GM21528 (cell line): ENCODE measurements around the gene KAZN.
"Not testable (repeated sequence)": the region's sequence is repeated elsewhere in the genome, so short reads cannot be mapped to it uniquely, and the experiment has no call there.

Experiments used
- ATAC-seq: cut with Tn5 transposase; IDR thresholded peaks from one replicate; pipeline ENCODE4 v1.9.1; 2021; ENCODE audit warnings: mild to moderate bottlenecking, moderate library complexity; ENCODE audit not compliant: unreplicated experiment, low FRiP score

KAZN gene

DNA sequence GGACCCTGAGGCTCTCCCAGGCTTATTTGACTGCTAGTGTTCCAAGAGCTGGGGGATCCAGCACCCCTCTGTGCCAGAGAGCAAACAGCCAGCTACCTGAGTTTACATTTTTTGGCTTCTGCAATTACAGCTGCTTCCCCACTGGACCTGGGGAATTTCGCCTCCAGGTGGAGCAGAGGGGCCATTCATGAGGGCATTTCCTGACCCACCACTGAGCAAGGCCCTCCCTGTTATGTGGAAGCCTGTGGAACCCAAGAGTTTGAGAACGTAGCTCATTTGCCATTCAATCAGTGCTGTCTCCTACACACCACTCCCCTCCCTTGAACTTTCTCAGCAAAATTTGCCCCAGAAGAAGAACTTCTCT lies 512.4 kb downstream of the KAZN start:
- no peak for ATAC-seq

DNA sequence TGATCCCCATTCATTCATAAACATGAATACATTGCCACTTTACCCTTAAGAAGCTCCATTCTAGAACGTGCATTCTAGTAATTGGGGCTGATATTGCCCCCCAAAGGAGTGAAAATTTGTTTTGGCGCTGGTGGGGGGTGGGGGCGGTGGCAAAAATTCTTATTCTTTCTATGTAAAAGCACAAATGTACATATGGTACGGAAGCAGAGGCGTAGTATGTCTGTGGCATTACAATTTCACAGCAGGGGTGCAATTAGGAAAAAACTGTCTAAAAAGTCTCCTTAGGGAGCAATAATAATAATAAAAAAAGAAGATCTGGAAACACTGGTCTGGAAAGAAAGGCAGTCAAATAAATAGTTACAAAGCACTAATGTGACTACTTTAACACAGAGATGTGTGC lies 514.7 kb downstream of the KAZN start:
- ATAC-seq, result no peak

DNA sequence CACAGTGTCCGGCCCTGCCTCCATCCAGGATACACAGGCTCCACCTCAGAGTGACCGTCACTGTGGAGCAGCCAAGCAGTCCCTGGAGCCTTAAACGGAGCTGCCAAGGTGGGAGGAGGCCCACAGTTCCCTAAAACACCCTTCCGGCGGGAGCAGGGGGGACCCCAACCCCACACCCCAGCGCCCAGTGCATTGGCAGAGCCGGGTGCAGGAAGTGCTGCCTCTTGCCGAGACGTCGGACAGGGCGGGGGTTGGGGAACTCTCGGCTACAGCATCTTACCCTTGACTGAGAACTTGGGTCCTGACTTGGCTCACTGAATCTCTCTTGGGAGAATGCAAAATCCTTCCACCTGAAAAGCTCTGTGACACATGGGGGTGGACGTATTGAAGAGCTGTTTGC lies 516.4 kb downstream of the KAZN start:
- ATAC-seq, result no peak

DNA sequence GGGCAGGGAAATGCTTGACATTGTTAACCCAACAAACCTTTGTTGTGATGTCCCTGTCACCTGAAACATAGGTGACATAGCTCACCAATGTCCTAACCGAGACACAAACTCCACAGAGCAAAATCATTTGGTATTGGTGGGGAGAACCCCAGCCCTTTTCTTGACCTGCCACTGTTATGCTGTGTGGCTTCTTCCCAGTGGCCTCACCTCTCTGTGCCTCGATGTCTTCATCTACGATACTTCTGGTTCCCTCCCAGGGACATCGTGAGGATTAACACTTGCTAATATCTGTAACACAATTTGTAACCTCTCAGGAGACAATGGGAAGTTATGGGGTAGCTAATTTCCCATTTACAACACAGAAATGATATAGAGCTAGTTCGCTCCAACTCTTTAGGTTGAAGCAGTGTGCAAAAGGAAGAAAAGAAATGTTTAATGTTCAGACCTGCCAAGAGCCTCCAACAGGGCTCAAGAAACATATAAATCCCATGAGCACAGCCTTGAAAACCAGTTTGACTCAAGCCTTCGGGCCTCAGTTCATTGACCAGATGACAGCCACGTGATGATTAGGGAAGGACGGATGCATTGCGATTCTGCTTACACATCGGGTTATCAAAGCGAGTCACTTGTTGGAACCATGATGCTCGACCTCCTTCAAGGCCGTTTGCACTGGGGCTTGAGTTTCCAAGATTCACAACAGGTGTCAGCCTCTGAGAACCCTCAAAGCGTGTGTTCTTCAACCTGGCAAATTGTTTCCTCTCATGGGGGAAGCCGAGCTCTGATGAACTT lies 517.3 kb downstream of the KAZN start:
- ATAC-seq, result no peak

- ATAC-seq, result no peak
Measured at GRCh38 chr1:15116966-15117365, 518.5 kb downstream of the KAZN start.

DNA sequence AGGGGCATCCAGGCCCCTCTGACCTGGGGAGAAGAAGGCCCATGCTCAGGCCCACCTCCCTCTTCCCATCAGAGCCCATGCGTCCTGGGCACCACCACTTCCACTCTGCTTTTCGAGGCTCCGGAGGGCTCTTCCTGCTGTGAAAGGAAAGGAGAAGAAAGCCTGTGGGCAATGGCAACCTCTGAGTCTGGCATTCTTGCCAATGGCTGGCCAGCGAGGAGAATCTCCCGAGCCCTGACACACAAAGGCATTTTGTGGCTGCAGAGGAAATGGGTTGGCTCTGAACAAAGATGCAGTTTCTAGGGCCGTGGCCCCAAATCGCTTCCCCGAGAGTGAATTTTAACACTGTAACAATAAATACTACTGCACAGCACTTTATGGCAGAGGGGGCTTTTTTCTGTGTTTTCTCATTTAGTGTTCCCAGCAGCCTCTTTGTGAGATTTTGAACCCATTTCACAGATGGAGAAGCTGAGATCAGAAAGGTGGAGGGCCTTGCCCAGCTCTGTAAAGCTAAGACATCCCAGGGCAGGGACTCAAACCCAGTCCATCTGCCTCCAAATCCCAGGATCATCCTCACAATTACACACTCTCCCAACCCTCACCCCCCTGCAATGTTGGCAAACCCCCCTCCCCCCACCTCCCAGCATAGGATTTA lies 519.3 kb downstream of the KAZN start:
- ATAC-seq, result no peak

DNA sequence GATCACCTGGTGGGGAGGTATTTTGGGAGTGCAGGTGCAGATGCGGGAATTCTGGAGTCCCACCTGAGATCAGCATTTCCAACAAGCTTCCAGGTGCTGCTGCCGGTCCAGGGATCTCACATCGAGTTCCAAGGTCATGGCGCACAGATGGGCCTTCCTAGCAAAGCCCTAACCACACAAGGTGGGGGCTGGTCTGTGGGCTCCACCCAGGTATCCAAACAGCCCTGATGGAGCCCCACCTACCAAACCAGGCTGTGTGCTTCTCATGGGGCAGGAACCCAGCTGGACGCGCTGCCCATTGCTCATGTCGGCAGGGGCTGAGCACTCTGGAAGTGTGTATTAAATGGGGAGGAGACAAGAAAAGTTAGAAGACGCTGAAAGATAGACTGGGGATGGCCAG lies 520.1 kb downstream of the KAZN start:
- no peak for ATAC-seq

- ATAC-seq, result no peak
Measured at GRCh38 chr1:15120251-15120945, 521.9 kb downstream of the KAZN start.

DNA sequence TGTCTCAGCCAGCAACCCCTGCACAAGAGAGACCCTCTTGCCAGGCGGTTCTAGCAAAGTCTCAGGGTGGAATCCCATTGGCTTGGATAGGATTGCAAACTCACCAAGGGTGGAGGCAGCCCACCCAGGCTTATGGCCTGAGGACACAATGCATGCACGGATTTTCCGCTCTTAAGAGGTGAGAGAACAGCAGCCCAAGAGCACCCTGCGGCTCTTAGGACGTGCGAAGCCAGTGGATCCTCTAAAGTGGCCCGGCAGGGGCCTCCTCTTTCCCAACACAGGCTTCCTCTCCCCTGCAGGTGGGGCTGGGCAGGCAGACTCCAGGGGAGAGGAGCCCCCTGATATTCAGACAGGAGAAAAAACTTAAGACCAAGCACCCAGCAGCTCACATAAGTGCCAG lies 523.8 kb downstream of the KAZN start:
- no peak for ATAC-seq

- ATAC-seq, result no peak
Measured at GRCh38 chr1:15123270-15123669, 524.8 kb downstream of the KAZN start.

- ATAC-seq, result no peak
Measured at GRCh38 chr1:15123925-15124324, 525.4 kb downstream of the KAZN start.

GRCh38 chr1:15124362-15125100 lies 526.0 kb downstream of the KAZN start:
- no peak for ATAC-seq

DNA sequence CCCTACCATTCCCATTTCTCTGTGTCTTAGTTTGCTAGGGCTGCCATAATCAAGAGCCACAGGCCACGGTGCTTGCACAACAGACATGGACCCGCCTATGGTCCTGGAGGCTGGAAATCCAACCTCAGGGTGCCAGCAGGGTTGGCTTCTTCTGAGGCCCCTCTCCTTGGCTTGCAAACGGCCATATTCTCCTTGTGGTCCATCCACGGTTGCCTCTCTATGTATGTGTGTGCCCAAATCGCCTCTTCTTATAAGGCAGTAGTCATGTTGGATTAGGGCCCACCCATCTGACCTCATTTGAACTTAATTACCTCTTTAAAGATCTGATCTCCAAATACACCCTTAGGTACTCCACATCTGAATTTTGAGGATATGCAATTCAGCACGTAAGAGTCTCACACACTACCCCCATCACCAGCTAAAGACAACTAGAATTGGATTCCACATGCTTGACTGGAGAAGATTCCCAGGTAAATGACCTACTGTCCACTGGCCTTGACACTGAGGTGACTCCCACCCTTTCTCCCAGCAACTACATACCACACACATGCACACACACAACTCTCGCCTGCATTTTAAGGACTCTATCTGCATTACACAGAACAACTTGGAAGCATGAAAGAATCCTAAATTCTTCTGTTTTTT lies 526.7 kb downstream of the KAZN start:
- ATAC-seq, result no peak

GRCh38 chr1:15128077-15128476 lies 529.6 kb downstream of the KAZN start:
- no peak for ATAC-seq

GRCh38 chr1:15128520-15129313 lies 530.2 kb downstream of the KAZN start:
- peak; percentile 70 for ATAC-seq

GRCh38 chr1:15129944-15130343 lies 531.5 kb downstream of the KAZN start:
- ATAC-seq, result no peak

- no peak for ATAC-seq
Measured at GRCh38 chr1:15130607-15131006, 532.1 kb downstream of the KAZN start.

DNA sequence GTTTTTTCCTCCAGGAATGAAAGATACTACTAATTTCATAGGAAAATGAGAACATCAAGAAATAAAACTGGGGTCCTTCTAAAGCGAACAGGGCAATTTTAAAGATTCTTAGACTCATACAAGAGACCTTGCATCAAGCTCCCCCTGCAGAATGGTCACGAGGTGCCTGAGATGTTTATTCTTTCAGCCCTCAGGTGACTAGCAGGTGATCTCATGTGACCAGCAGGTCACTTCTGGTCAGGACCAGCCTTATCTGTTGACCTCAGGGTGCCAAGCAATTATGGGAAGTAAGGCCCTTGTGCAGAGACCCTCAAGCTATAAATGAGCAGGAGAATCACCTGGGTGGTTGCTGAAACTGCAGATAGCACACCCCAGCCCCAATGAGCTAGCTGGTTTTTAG lies 534.5 kb downstream of the KAZN start:
- no peak for ATAC-seq

GRCh38 chr1:15134285-15134684 lies 535.8 kb downstream of the KAZN start:
- ATAC-seq, result no peak

GRCh38 chr1:15135604-15136003 lies 537.1 kb downstream of the KAZN start:
- ATAC-seq, result not testable (repeated sequence)
